ENCODE data around the gene ZNF14. TPM values are rescaled to one million over a fixed set of nuclear protein-coding genes. Genes with fewer than 3 reads are reported as not detected.
A peak's percentile ranks its signal among the peaks of the same experiment; 100 is the strongest.
"Not testable (repeated sequence)": the region's sequence is repeated elsewhere in the genome, so short reads cannot be mapped to it uniquely, and the experiment has no call there.

ZNF14 gene
- 2.3 TPM for polyA plus RNA-seq (2013, experiment 1 of 2; ENCODE audit: insufficient read length)
- 2.7 TPM for polyA plus RNA-seq (2013, experiment 2 of 2; ENCODE audit: insufficient read length)

DNA sequence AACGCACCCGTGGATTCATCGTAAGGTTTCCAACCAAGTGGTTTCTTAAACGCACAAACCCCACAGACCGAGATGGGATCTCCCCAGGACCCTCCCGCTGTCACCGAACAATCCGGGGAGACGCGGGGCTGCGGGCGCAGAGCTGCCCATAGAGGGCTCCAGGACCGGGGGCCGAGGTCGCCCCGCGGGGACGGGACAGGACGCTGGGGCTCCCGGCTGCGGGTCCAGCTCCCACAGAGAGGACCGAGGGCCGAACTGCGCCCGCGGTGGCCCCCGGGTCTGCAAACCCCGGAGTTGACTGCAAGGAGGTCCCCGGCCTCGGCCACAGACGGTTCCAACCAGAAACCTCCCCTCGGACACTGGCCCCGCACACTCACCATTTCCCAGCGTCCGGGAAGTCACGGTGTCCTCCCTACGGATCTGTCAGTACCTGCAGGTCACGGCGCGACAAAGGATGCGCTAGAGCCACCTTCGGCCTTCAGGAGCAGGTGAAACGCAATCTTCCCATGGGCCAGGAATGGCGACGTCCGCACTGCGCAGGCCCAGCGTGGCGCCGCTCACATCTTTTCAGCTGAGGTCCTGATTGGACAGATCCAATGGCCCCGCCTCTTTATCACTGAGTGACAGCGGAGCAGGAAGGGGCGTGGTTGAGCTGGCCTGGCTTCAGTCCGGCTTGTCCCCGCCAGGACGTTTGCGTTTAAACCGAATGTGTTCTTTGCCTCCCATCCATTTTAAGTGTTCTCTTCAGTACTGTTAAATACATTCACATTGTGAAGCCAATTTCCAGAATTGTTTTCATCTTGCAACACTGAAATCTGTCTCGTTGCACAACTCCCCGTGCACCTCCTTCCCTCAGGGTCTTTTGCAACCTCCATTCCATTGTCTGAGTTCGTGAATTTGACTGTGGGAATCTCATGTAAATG is at the start of gene ZNF14:
Gene ZNF14, minus strand, starts transcription at position 534 of the 923 bp plus-strand sequence. Its CDS starts 154 bp downstream, at position 380.
- peak; percentile 92 for DNase-seq

- not testable (repeated sequence) for DNase-seq
These were observed 48.9 kb upstream of the ZNF14 start for GRCh38 chr19:19781791-19782190.

GRCh38 chr19:19778666-19779065 is 45.8 kb upstream of the ZNF14 start:
- DNase-seq: no peak

DNA sequence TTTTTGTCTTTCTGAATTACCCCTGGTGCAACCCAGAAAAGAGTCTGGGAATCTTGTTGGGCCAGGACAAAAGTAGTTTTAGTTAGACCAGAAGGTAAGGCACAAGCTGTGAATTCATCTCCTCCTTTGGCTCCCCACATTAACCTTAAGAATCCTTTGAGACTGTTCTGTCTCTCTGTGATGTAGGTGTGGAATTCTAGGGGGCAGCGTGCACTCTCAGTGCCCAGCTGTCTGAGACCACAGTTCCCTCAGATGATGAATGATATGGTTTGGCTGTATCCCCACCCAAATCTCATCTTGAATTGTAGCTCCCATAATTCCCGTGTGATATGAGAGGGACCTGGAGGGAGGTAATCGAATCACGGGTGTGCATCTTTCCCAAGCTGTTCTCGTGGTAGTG is 44.8 kb upstream of the ZNF14 start:
- DNase-seq: no peak

GRCh38 chr19:19776206-19777008 is 43.5 kb upstream of the ZNF14 start:
- DNase-seq: peak; percentile 97

- DNase-seq: no peak
These were observed 42.9 kb upstream of the ZNF14 start for GRCh38 chr19:19775891-19776205.

GRCh38 chr19:19774354-19775033 is 41.6 kb upstream of the ZNF14 start:
- DNase-seq: no peak

GRCh38 chr19:19771963-19772362 is 39.1 kb upstream of the ZNF14 start:
- DNase-seq: not testable (repeated sequence)

DNA sequence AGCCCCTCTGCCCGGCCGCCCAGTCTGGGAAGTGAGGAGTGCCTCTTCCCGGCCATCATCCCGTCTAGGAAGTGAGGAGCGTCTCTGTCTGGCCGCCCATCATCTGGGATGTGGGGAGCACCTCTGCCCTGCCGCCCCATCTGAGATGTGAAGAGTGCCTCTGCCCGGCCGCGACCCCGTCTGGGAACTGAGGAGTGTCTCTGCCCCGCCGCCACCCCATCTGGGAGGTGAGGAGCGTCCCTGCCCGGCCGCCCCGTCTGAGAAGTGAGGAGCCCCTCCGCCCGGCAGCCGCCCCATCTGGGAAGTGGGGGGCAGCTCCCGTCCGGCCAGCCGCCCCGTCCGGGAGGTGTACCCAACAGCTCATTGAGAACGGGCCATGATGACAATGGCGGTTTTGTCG is 37.1 kb upstream of the ZNF14 start:
- DNase-seq: not testable (repeated sequence)

GRCh38 chr19:19758164-19758563 is 25.3 kb upstream of the ZNF14 start:
- no peak for DNase-seq

DNA sequence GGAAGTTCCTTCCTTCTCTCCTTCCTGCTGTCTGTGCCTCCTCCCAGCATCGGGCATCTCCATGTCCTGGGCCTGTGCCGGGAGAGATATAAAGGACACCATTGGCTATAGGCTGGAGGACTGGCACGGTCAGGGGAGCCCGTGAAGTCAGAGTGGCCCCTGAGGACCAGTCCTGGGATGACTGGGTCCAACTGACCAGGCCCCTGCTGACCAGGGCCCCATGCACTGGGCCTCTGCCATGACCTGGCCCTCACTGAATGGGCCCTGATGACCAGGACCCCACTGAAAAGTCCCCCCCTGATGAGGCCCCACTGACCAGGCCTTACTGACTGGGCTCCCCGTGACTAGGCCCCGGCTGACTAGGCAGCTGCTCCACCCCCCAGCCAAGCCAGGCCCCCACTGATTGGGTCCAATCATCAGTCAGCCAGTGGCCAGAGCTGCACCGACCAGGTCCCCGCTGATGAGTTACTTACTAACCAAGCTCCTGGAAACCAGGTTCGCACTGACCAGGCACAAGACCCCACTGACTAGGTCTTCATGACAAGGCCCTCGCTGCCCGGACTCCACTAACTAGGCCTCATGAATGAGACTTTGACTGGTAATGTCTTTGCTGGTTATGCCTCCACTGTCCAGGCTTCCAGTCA is 20.0 kb upstream of the ZNF14 start:
- DNase-seq: no peak

DNA sequence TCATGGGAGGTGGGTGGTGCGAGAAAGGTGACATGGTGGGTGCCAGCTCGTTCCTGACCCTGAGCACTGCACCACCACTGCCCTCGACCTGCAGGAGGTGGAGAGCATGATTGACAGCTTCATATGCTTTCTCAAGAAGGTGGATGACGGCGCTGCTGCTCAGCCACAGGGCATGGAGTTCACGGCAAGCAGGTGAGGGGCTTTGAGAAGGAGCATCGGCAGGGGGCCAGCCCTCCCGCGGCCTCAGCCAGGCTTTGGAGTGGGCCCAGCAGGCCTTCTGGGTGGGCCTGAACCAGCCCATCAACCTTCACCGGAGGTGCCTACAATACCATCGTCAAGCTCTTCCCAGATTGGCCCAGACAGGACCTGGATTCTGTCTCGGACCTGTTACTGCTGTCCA is 18.9 kb upstream of the ZNF14 start:
- no peak for DNase-seq

GRCh38 chr19:19750842-19751790 is 18.2 kb upstream of the ZNF14 start:
- DNase-seq: no peak

DNA sequence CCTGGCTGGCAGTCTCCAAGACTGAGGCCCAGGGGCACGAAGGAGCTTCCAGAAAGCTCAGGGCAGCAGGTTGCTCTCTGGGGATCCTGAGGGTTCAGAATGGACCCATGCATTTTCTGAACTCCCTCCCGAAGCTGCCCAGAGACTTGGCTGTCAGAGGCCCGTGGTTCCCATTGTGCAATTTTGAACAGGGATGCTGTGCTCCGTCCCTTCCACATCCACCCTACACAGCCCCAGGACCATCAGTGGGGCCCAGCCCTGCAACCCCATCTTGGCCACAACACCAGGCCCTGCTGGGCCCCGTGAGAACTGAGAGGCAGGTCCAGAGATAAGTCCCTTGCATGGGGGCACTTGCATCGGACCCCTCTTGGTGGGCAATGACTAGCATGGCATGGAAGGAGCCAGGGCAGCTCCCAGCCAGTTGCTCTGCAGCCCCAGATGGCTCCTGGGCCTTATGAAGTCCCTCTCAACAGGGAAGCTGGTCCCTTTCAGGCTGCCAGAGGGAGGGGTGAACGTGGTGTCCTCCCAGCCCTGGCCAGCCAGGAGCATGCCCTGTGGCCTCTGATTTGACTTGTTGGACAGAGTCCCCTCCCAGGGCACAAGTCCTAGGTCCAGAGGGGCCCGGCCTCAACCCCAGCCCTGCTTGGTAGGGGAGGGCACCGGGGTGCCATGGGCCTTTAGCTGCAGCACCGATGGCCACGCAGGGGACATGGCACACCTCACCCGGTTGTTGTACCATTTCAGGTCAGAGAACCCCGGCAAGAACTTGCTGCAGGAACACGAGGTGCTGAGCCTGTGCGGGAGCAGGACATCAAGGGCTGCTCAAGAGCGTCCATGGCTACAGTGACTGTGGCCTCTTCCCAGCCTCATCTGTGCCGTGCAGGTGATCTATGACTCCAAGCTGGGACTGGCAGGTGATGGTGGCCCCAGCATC is 17.3 kb upstream of the ZNF14 start:
- no peak for DNase-seq

- DNase-seq: no peak
These were observed 16.4 kb upstream of the ZNF14 start for GRCh38 chr19:19749117-19749907.

DNA sequence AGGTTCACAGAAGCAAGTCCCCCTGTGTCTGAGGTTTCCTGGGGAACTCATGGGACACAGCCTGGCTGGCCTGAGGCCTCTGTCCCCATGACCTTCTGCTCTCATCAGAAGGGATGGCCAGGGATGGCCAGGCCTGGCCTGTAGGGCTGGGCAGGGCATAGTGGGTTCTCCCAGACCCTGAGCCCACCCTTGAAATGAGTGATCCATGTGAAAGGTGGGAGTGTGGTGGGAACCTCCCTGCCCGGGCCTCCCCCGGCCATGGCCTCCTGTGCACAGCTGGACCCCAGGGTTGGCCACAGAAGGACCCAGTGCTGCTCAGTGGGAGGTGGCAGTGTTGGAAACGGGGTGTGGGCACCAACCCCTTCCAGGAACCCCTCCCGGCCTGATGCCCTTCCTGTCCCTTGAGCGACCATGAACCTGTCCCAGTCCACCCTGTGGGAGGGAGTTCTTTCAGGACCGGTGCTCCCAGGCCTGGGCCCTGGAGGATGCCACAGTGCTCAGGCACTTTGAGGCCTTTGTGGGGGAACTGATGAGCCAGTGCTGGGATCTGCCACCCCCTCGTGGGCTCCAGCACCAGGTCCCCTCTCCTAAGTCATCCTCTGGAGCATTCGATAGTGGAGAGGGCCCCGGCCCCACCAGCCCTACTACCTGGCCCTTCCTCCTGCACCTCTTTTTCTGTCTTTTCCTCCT is 15.5 kb upstream of the ZNF14 start:
- DNase-seq: no peak

DNA sequence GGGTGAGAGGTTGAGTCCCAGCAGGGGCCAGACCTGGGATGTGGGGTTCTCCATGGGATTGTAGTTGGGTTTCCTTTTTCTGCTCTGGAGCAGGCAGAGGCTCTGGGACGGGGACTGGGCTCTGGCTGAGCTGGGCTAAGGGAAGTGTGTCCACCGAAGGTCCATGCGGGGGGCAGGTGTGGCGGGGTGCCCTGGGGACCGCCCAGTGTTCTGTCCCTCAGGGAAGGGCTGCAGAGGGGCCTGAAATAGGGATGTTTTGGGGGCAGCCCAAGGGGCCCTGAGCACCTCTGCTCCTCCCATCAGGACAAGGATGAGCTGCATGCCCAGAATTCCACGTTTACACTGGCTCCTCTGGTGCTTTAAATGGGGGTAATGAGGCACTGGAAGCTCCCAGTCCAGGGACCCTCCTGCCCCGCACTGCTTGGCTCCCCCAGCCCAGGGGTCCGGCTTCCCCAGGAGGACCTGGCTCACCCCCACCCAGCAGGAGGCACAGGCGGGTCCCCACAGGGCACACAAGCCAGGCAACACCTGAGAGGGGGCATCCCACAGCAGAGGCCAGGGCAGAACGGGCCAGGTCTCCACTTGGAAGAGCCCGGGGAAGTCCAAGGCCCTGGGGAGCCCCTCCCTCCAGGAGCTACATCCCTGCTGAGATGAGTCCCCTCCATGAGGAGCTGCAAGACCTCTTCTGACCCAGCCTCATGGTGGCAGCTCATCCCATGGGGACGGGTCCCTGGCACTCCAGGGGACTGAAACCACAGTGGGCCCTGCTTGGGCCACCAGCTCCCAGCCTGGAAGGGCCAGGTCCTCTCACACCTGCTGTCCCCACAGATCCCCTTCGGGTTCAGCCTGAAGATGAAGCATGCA is 14.7 kb upstream of the ZNF14 start:
- DNase-seq: no peak

Data from fibroblast of skin of back (primary cell).